ENCODE measurements around the gene OXCT1. TPM values are rescaled to one million over a fixed set of nuclear protein-coding genes. Genes with fewer than 3 reads are reported as not detected.
"Not testable (repeated sequence)": the region's sequence is repeated elsewhere in the genome, so short reads cannot be mapped to it uniquely, and the experiment has no call there.

OXCT1 gene
- total RNA-seq, 2 donors from 2014 or later = 15.2 to 25.3 TPM

GRCh38 chr5:41852293-41852692 lies 17.9 kb downstream of the OXCT1 start:
- no peak for TF ChIP-seq CTCF (IDR thresholded peaks at IDR 0.05)
- WGBS = 98% methylated on average over 2 of the region's 2 CpGs
- H3K27ac ChIP-seq = no peak overlapping the region
- no peaks in the 10 kb centered on the region for H3K36me3 ChIP-seq
- no peak overlapping the region for H3K4me3 ChIP-seq
- H3K27me3 ChIP-seq (replicated peaks; ENCODE audit: insufficient read depth) = no peaks in the 10 kb centered on the region
- H3K9me3 ChIP-seq = no peaks in the 10 kb centered on the region
- no peak for DNase-seq (ENCODE audit: low spot score)
- intact Hi-C loops (cut with DNase I) = loop anchor here (10.0 kb wide), 1 partner anchor 203 kb away; no protein-coding TSS in a partner anchor
- peaks cover 6% of the 10 kb centered on the region for H3K4me1 ChIP-seq (replicated peaks)

GRCh38 chr5:41851116-41851515 lies 19.1 kb downstream of the OXCT1 start:
- WGBS = 47% methylated on average over 1 of the region's 1 CpG
- Histone ChIP-seq H3K9me3 (no peaks in the 10 kb centered on the region), H3K36me3 (no peaks in the 10 kb centered on the region), H3K4me1 (replicated peaks) (no peaks in the 10 kb centered on the region), H3K4me3 (no peak overlapping the region), H3K27ac (no peak overlapping the region), H3K27me3 (replicated peaks; ENCODE audit: insufficient read depth) (no peaks in the 10 kb centered on the region)
- intact Hi-C loops (cut with DNase I) = loop anchor here (10.0 kb wide), 1 partner anchor 204 kb away; no protein-coding TSS in a partner anchor
- no peak for TF ChIP-seq CTCF (IDR thresholded peaks at IDR 0.05)
- no peak for TF ChIP-seq POLR2AphosphoS5 (IDR thresholded peaks at IDR 0.05)
- no peak for TF ChIP-seq POLR2A (IDR thresholded peaks at IDR 0.05)
- DNase-seq (ENCODE audit: low spot score) = no peak

GRCh38 chr5:41848983-41849382 lies 21.2 kb downstream of the OXCT1 start:
- WGBS = 88% methylated on average over 6 of the region's 6 CpGs
- no peak overlapping the region for H3K27ac ChIP-seq
- no peaks in the 10 kb centered on the region for H3K27me3 ChIP-seq (replicated peaks; ENCODE audit: insufficient read depth)
- no peaks in the 10 kb centered on the region for H3K4me1 ChIP-seq (replicated peaks)
- no peaks in the 10 kb centered on the region for H3K9me3 ChIP-seq
- intact Hi-C loops (cut with DNase I) = loop anchor here (10.0 kb wide), 1 partner anchor 154 kb away; no protein-coding TSS in a partner anchor
- DNase-seq (ENCODE audit: low spot score) = no peak
- no peaks in the 10 kb centered on the region for H3K36me3 ChIP-seq
- no peak for TF ChIP-seq CTCF (IDR thresholded peaks at IDR 0.05)
- TF ChIP-seq POLR2AphosphoS5 (IDR thresholded peaks at IDR 0.05) = no peak
- TF ChIP-seq POLR2A (IDR thresholded peaks at IDR 0.05) = no peak
- H3K4me3 ChIP-seq = no peak overlapping the region

- H3K4me1 ChIP-seq (replicated peaks); DNase-seq (ENCODE audit: low spot score); H3K36me3 ChIP-seq; H3K27me3 ChIP-seq (replicated peaks; ENCODE audit: insufficient read depth); H3K9me3 ChIP-seq; H3K27ac ChIP-seq; H3K4me3 ChIP-seq: not testable (repeated sequence)
- intact Hi-C loops (cut with DNase I) = loop anchor here (10.0 kb wide), 1 partner anchor 151 kb away; no protein-coding TSS in a partner anchor
- 92% methylated on average over 1 of the region's 1 CpG for WGBS
These were observed 24.5 kb downstream of the OXCT1 start for GRCh38 chr5:41845751-41846150.

GRCh38 chr5:41844502-41844901 lies 25.7 kb downstream of the OXCT1 start:
- H3K9me3 ChIP-seq = no peaks in the 10 kb centered on the region
- no peak overlapping the region for H3K27ac ChIP-seq
- no peaks in the 10 kb centered on the region for H3K27me3 ChIP-seq (replicated peaks; ENCODE audit: insufficient read depth)
- DNase-seq (ENCODE audit: low spot score) = no peak
- no peak for TF ChIP-seq POLR2A (IDR thresholded peaks at IDR 0.05)
- TF ChIP-seq CTCF (IDR thresholded peaks at IDR 0.05) = no peak
- TF ChIP-seq POLR2AphosphoS5 (IDR thresholded peaks at IDR 0.05) = no peak
- WGBS = 69% methylated on average over 3 of the region's 3 CpGs
- H3K4me1 ChIP-seq (replicated peaks) = no peaks in the 10 kb centered on the region
- intact Hi-C loops (cut with DNase I) = loop anchor here (5.0 to 10.0 kb wide), 3 partner anchors 150 to 937 kb away; partner anchors contain the start of gene C7
- H3K36me3 ChIP-seq = no peaks in the 10 kb centered on the region
- H3K4me3 ChIP-seq = no peak overlapping the region

Measured in prostate gland (tissue), 2 donors.